ENCODE results near the gene CEP350. TPM values are rescaled to one million over a fixed set of nuclear protein-coding genes. Genes with fewer than 3 reads are reported as not detected.

Gene CEP350
- total RNA-seq, 1 donor from 2014 or later, result 37.8 TPM

GRCh38 chr1:179951383-179952144 is 3.0 kb upstream of the CEP350 start:
- no peaks in the 10 kb centered on the region for H3K36me3 ChIP-seq
- no peak for DNase-seq (ENCODE audit: low spot score in 2 of 2)
- H3K4me3 ChIP-seq, result no peak overlapping the region
- intact Hi-C loops (cut with DNase I), result loop anchor here (10.0 kb wide), 1 partner anchor 203 kb away; the partner anchor contains the start of gene QSOX1
- peaks cover 0 to 5% of the 10 kb centered on the region in 2 donors for H3K4me1 ChIP-seq
- no peaks in the 10 kb centered on the region for H3K9me3 ChIP-seq
- TF ChIP-seq CTCF (IDR thresholded peaks at IDR 0.05), result no peak
- H3K27ac ChIP-seq, result no peak overlapping the region
- no peaks in the 10 kb centered on the region for H3K27me3 ChIP-seq

- H3K36me3 ChIP-seq, result no peaks in the 10 kb centered on the region
- no peaks in the 10 kb centered on the region for H3K9me3 ChIP-seq
- no peak overlapping the region for H3K27ac ChIP-seq
- TF ChIP-seq CTCF (IDR thresholded peaks at IDR 0.05), result no peak
- no peak overlapping the region for H3K4me3 ChIP-seq
- intact Hi-C loops (cut with DNase I), result loop anchor here (10.0 kb wide), 1 partner anchor 203 kb away; the partner anchor contains the start of gene QSOX1
- peaks cover 0 to 8% of the 10 kb centered on the region in 2 donors for H3K4me1 ChIP-seq
- H3K27me3 ChIP-seq, result no peaks in the 10 kb centered on the region
- DNase-seq (ENCODE audit: low spot score in 2 of 2), result no peak
These were observed 2.4 kb upstream of the CEP350 start for GRCh38 chr1:179952186-179952585.

GRCh38 chr1:179953974-179954492 is 577 bp upstream of the CEP350 start:
- peak in 1 of 2 donors; percentile 77 for DNase-seq (ENCODE audit: low spot score in 2 of 2)
- no peaks in the 10 kb centered on the region for H3K9me3 ChIP-seq
- no peak for TF ChIP-seq CTCF (IDR thresholded peaks at IDR 0.05)
- peak overlapping the region; percentile 81 to 94 for H3K4me3 ChIP-seq
- peak overlapping the region; percentile 92 to 98 for H3K27ac ChIP-seq
- H3K36me3 ChIP-seq, result no peaks in the 10 kb centered on the region
- H3K4me1 ChIP-seq, result peaks cover 0 to 16% of the 10 kb centered on the region in 2 donors
- no peaks in the 10 kb centered on the region for H3K27me3 ChIP-seq
- intact Hi-C loops (cut with DNase I), result loop anchor here (1.0 to 10.0 kb wide), 4 partner anchors 15 to 201 kb away; partner anchors contain the start of genes QSOX1 and TOR1AIP1

- Histone ChIP-seq H3K27ac (peak overlapping the region; percentile 92 to 98), H3K4me1 (peaks cover 0 to 16% of the 10 kb centered on the region in 2 donors), H3K36me3 (no peaks in the 10 kb centered on the region), H3K4me3 (peak overlapping the region; percentile 81 to 94), H3K9me3 (no peaks in the 10 kb centered on the region), H3K27me3 (no peaks in the 10 kb centered on the region)
- no peak for TF ChIP-seq CTCF (IDR thresholded peaks at IDR 0.05)
- DNase-seq (ENCODE audit: low spot score in 2 of 2), result no peak
- intact Hi-C loops (cut with DNase I), result loop anchor here (2.0 to 10.0 kb wide), 3 partner anchors 14 to 200 kb away; partner anchors contain the start of gene QSOX1
These were observed 674 bp downstream of the CEP350 start for GRCh38 chr1:179955287-179955680.

- peak overlapping the region; percentile 92 to 98 for H3K27ac ChIP-seq
- DNase-seq (ENCODE audit: low spot score in 2 of 2), result no peak
- intact Hi-C loops (cut with DNase I), result loop anchor here (2.0 to 10.0 kb wide), 3 partner anchors 13 to 199 kb away; partner anchors contain the start of gene QSOX1
- peak overlapping the region; percentile 81 to 94 for H3K4me3 ChIP-seq
- TF ChIP-seq CTCF (IDR thresholded peaks at IDR 0.05), result no peak
- H3K27me3 ChIP-seq, result no peaks in the 10 kb centered on the region
- H3K36me3 ChIP-seq, result no peaks in the 10 kb centered on the region
- peaks cover 0 to 16% of the 10 kb centered on the region in 2 donors for H3K4me1 ChIP-seq
- H3K9me3 ChIP-seq, result no peaks in the 10 kb centered on the region
These were observed 1.1 kb downstream of the CEP350 start for GRCh38 chr1:179955731-179956130.
